Lung (tissue), 12 donors: Measurements from ENCODE around the gene NME4. TPM values are rescaled to one million over a fixed set of nuclear protein-coding genes. Genes with fewer than 3 reads are reported as not detected.

Source experiments
- ATAC-seq: fragments of 200-7000 bp; cut with Tn5 transposase; one replicate; pipeline ENCODE4 v1.9.1; 2020; ENCODE audit warnings: moderate number of reproducible peaks; ENCODE audit not compliant: insufficient read depth, low FRiP score
- DNase-seq, 3 donors: peaks; one replicate each; pipeline ENCODE4 v3.0.0-alpha.2; 2013 to 2017
- H3K27ac ChIP-seq, 2 donors: one replicate each; pipeline ENCODE4 v1.5.1; 2013; ENCODE audit warnings: mild to moderate bottlenecking in 2 of 2, moderate library complexity in 2 of 2, control low read depth in 1 of 2, inconsistent platforms in 1 of 2, low read depth in 1 of 2, low read length in 1 of 2
- H3K27me3 ChIP-seq, 3 donors: one replicate each; pipeline ENCODE4 v1.5.1; 2013; ENCODE audit warnings: low read length in 2 of 3; ENCODE audit not compliant: control insufficient read depth in 3 of 3, insufficient read depth in 3 of 3
- H3K36me3 ChIP-seq, 4 donors: one replicate each; pipeline ENCODE4 v1.5.1; 2013; ENCODE audit warnings: low read length in 4 of 4, mild to moderate bottlenecking in 1 of 4, moderate library complexity in 1 of 4; ENCODE audit not compliant: control insufficient read depth in 4 of 4, insufficient read depth in 4 of 4
- H3K4me1 ChIP-seq, 5 donors: one replicate each; pipeline ENCODE4 v1.5.1; 2013; ENCODE audit warnings: low read length in 5 of 5, mild to moderate bottlenecking in 2 of 5, moderate library complexity in 1 of 5; ENCODE audit not compliant: control insufficient read depth in 5 of 5, insufficient read depth in 5 of 5
- H3K4me3 ChIP-seq: one replicate; pipeline ENCODE4 v1.5.1; 2013; ENCODE audit warnings: mild to moderate bottlenecking, control low read depth, moderate library complexity
- H3K9ac ChIP-seq, 2 donors: one replicate each; pipeline ENCODE4 v1.5.1; 2013; ENCODE audit warnings: low read length in 2 of 2, control low read depth in 1 of 2; ENCODE audit not compliant: insufficient read depth in 1 of 2
- H3K9me3 ChIP-seq, 4 donors: one replicate each; pipeline ENCODE4 v1.5.1; 2013; ENCODE audit warnings: low read length in 3 of 4, mild to moderate bottlenecking in 1 of 4, moderate library complexity in 1 of 4; ENCODE audit not compliant: control insufficient read depth in 4 of 4, insufficient read depth in 3 of 4
- CTCF ChIP-seq: IDR thresholded peaks from 2 replicates; pipeline ENCODE4 v1.5.1; 2012; ENCODE audit warnings: mild to moderate bottlenecking; ENCODE audit errors: control extremely low read depth, extremely low read depth
- WGBS, 2 donors: extraction: QIAGEN DNeasy Blood & Tissue Kit; methylation state at CpG; one replicate each; pipeline ENCODE4 v1.1.7; 2013; 5-methylcytosine and 5-hydroxymethylcytosine counted together
- polyA plus RNA-seq, 2 donors: library from polyadenylated mRNA; stranded (reverse); fragments of 200-250 nt; gene quantifications; one replicate each; pipeline ENCODE4 v1.2.1, GENCODE V29; 2013
- total RNA-seq, 2 donors: library from RNA; depleted of rRNA in 1 of 2; stranded (reverse); fragments of >200 nt in 1 of 2; gene quantifications; one replicate each; pipeline ENCODE4 v1.2.1, GENCODE V29; 2014 to 2021
- donor health status: control.
- donor health status: control.
- donor health status: Bipolar disorder and iron deficiency.
- donor health status: healthy.
- donor health status: DM: yes; HTN: yes; CAD: no.

The NME4 gene
- total and polyA plus RNA-seq, 4 donors, result 18.0 to 68.7 (median 65.8) TPM

DNA sequence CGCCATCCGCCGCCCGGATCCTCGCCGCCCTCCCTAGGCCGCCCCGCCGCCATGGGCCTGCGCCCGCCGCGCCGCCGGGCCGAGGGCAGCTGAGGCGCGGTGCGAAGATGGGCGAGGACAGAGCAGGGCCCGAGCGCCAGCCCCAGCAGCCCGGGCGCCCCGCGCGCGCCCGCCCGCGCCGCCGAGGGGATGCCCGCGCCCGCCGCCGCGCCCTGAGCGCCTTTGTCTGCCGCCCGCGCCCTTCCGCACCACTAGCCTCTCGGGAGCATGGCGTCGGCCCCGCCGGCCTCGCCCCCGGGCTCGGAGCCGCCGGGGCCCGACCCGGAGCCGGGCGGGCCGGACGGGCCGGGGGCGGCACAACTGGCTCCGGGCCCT is 28.7 kb downstream of the NME4 start:
- DNase-seq, result no peak
- 0% methylated on average over 25 to 63 of the region's 63 CpGs for WGBS, 2 donors
- Histone ChIP-seq H3K36me3 (peaks cover 0 to 6% (median 0%) of the 10 kb centered on the region in 4 donors), H3K27me3 (peaks cover 0 to 6% (median 0%) of the 10 kb centered on the region in 3 donors), H3K9ac (no peak overlapping the region), H3K9me3 (no peaks in the 10 kb centered on the region), H3K4me3 (peak overlapping the region; percentile 73), H3K4me1 (peaks cover 5 to 21% (median 7%) of the 10 kb centered on the region in 5 donors), H3K27ac (peak overlapping the region in 1 of 2 donors; percentile 95)
- no peak for TF ChIP-seq CTCF
- no peak for ATAC-seq

- no peak for ATAC-seq
These were observed 29.3 kb downstream of the NME4 start for GRCh38 chr16:426115-426905.

GRCh38 chr16:426906-427249 is 29.9 kb downstream of the NME4 start:
- no peak for ATAC-seq
- Histone ChIP-seq H3K9ac (peak overlapping the region; percentile 55 to 62), H3K27me3 (peaks cover 0 to 6% (median 0%) of the 10 kb centered on the region in 3 donors), H3K9me3 (no peaks in the 10 kb centered on the region), H3K4me1 (peaks cover 5 to 21% (median 7%) of the 10 kb centered on the region in 5 donors), H3K36me3 (peaks cover 0 to 6% (median 0%) of the 10 kb centered on the region in 4 donors), H3K27ac (no peak overlapping the region), H3K4me3 (peak overlapping the region; percentile 73)
- no peak for TF ChIP-seq CTCF
- DNase-seq, result no peak
- 9 to 17% methylated on average over 13 of the region's 13 CpGs for WGBS, 2 donors

More at GRCh38 chr16:426115-426905, 29.3 kb downstream of the NME4 start:
- Histone ChIP-seq H3K9me3 (no peaks in the 10 kb centered on the region), H3K27me3 (peaks cover 0 to 6% (median 0%) of the 10 kb centered on the region in 3 donors), H3K36me3 (peaks cover 0 to 6% (median 0%) of the 10 kb centered on the region in 4 donors), H3K4me1 (peaks cover 5 to 21% (median 7%) of the 10 kb centered on the region in 5 donors), H3K4me3 (peak overlapping the region; percentile 73), H3K9ac (peak overlapping the region; percentile 55 to 62), H3K27ac (peak overlapping the region in 1 of 2 donors; percentile 95)
- 0 to 1% methylated on average over 77 to 97 of the region's 97 CpGs for WGBS, 2 donors
- peak in 2 of 3 donors; percentile 2 to 13 for DNase-seq
- TF ChIP-seq CTCF, result no peak
